Lung (tissue), 16 donors: ENCODE measurements around the gene DCBLD2. TPM values are rescaled to one million over a fixed set of nuclear protein-coding genes. Genes with fewer than 3 reads are reported as not detected.

Source experiments
- ATAC-seq: fragments of 200-7000 bp; cut with Tn5 transposase; one replicate; pipeline ENCODE4 v1.9.1; 2020; ENCODE audit warnings: moderate number of reproducible peaks; ENCODE audit not compliant: insufficient read depth, low FRiP score
- DNase-seq, 3 donors: peaks; one replicate each; pipeline ENCODE4 v3.0.0-alpha.2; 2013 to 2017
- H3K27ac ChIP-seq, 2 donors: one replicate each; pipeline ENCODE4 v1.5.1; 2013; ENCODE audit warnings: mild to moderate bottlenecking in 2 of 2, moderate library complexity in 2 of 2, control low read depth in 1 of 2, inconsistent platforms in 1 of 2, low read depth in 1 of 2, low read length in 1 of 2
- H3K27me3 ChIP-seq, 3 donors: one replicate each; pipeline ENCODE4 v1.5.1; 2013; ENCODE audit warnings: low read length in 2 of 3; ENCODE audit not compliant: control insufficient read depth in 3 of 3, insufficient read depth in 3 of 3
- H3K36me3 ChIP-seq, 4 donors: one replicate each; pipeline ENCODE4 v1.5.1; 2013; ENCODE audit warnings: low read length in 4 of 4, mild to moderate bottlenecking in 1 of 4, moderate library complexity in 1 of 4; ENCODE audit not compliant: control insufficient read depth in 4 of 4, insufficient read depth in 4 of 4
- H3K4me1 ChIP-seq, 5 donors: one replicate each; pipeline ENCODE4 v1.5.1; 2013; ENCODE audit warnings: low read length in 5 of 5, mild to moderate bottlenecking in 2 of 5, moderate library complexity in 1 of 5; ENCODE audit not compliant: control insufficient read depth in 5 of 5, insufficient read depth in 5 of 5
- H3K4me3 ChIP-seq: one replicate; pipeline ENCODE4 v1.5.1; 2013; ENCODE audit warnings: mild to moderate bottlenecking, control low read depth, moderate library complexity
- H3K9ac ChIP-seq, 2 donors: one replicate each; pipeline ENCODE4 v1.5.1; 2013; ENCODE audit warnings: low read length in 2 of 2, control low read depth in 1 of 2; ENCODE audit not compliant: insufficient read depth in 1 of 2
- H3K9me3 ChIP-seq, 4 donors: one replicate each; pipeline ENCODE4 v1.5.1; 2013; ENCODE audit warnings: low read length in 3 of 4, mild to moderate bottlenecking in 1 of 4, moderate library complexity in 1 of 4; ENCODE audit not compliant: control insufficient read depth in 4 of 4, insufficient read depth in 3 of 4
- CTCF ChIP-seq: IDR thresholded peaks from 2 replicates; pipeline ENCODE4 v1.5.1; 2012; ENCODE audit warnings: mild to moderate bottlenecking; ENCODE audit errors: control extremely low read depth, extremely low read depth
- WGBS, 2 donors: extraction: QIAGEN DNeasy Blood & Tissue Kit; methylation state at CpG; one replicate each; pipeline ENCODE4 v1.1.7; 2013; 5-methylcytosine and 5-hydroxymethylcytosine counted together
- long read RNA-seq, 5 donors: transcript quantifications; one replicate each; lab custom pipeline, GENCODE V29; 2026
- polyA plus RNA-seq, 2 donors: library from polyadenylated mRNA; stranded (reverse); fragments of 200-250 nt; gene quantifications; one replicate each; pipeline ENCODE4 v1.2.1, GENCODE V29; 2013
- total RNA-seq, 2 donors: library from RNA; depleted of rRNA in 1 of 2; stranded (reverse); fragments of >200 nt in 1 of 2; gene quantifications; one replicate each; pipeline ENCODE4 v1.2.1, GENCODE V29; 2014 to 2021
- donor health status: control.
- donor health status: control.
- donor health status: Bipolar disorder and iron deficiency.
- donor health status: healthy.
- donor health status: DM: yes; HTN: yes; CAD: no.

DCBLD2 gene, protein sequence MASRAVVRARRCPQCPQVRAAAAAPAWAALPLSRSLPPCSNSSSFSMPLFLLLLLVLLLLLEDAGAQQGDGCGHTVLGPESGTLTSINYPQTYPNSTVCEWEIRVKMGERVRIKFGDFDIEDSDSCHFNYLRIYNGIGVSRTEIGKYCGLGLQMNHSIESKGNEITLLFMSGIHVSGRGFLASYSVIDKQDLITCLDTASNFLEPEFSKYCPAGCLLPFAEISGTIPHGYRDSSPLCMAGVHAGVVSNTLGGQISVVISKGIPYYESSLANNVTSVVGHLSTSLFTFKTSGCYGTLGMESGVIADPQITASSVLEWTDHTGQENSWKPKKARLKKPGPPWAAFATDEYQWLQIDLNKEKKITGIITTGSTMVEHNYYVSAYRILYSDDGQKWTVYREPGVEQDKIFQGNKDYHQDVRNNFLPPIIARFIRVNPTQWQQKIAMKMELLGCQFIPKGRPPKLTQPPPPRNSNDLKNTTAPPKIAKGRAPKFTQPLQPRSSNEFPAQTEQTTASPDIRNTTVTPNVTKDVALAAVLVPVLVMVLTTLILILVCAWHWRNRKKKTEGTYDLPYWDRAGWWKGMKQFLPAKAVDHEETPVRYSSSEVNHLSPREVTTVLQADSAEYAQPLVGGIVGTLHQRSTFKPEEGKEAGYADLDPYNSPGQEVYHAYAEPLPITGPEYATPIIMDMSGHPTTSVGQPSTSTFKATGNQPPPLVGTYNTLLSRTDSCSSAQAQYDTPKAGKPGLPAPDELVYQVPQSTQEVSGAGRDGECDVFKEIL
- total RNA-seq (10 to 100 TPM; 28.0 to 83.8 TPM), polyA plus RNA-seq (1 to 10 TPM; 7.1 to 9.0 TPM)
- long read RNA-seq, donor 1, full-length matches to known transcripts = 6 of 6 reads
- long read RNA-seq, donor 1, partial matches to known transcripts = 0 of 6 reads
- long read RNA-seq, donor 1, other reads (novel, unspliced or antisense) = 0 of 6 reads
- long read RNA-seq, donor 2, partial matches to known transcripts = 15 of 15 reads
- long read RNA-seq, donor 2, other reads (novel, unspliced or antisense) = 0 of 15 reads
- long read RNA-seq, donor 3, full-length matches to known transcripts = 1 of 1 reads
- long read RNA-seq, donor 3, partial matches to known transcripts = 0 of 1 reads
- long read RNA-seq, donor 3, other reads (novel, unspliced or antisense) = 0 of 1 reads
- long read RNA-seq, donor 4 = 0 reads
- long read RNA-seq, donor 5 = 0 reads

DNA sequence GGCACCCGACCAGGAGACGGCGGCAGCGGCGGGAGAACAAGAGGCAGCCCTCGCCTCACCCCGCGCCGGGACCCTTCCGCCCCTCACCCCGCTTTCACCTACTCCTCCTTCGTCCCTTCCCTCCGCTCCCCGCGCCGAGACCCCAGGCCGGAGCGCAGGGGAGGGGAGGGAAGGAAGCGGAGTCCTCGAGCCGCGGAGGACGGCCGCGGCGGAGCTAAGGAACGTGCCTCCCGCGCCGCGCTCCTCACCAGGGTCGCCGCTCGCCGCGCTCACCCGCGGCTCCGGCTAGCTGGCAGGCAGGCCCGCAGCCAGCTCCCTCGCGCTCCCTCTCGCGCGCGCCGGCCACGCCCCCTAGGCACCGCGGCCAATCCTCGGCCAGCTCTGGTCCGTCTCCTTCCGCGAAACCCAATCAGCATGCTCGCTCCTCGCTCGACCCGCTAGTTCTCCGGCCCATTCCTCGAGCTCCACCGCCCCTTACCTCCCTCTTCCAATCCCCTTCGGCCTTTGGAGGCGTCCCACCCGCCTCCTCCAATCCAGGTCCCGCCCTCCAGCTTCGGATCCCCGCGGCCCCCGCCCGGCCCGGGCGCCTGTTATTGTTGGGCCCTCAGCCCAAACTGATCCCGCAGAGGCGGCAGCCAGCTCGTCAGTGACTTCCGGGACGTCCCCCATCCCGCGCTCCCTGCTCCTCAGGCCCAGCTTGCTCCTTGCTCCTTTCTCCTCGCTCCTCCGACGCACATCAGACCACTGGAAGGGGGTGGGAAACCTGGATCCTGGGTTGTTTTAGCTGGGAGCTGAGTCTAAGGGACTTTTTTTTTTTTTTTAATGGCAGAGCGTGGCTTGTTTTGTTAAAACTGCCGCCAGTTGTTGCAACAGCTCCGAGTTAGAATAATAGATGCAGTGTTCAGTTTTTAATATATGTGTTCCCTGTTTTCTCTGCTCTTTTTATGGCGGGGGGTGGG lies at the start of gene DCBLD2:
Gene DCBLD2 (minus strand): TSS at position 304 of the 959 bp plus-strand sequence. CDS start 369 bp downstream, outside the sequence.
- 0 to 1% methylated on average over 59 to 86 of the region's 86 CpGs for WGBS, 2 donors
- Histone ChIP-seq H3K27me3 (no peaks in the 10 kb centered on the region), H3K9me3 (no peaks in the 10 kb centered on the region), H3K27ac (peak within 1 kb of the TSS; percentile 94 to 99), H3K4me1 (peaks cover 0 to 37% (median 13%) of the 10 kb centered on the region in 5 donors), H3K36me3 (no peaks in the 10 kb centered on the region), H3K9ac (peak within 1 kb of the TSS; percentile 56 to 89), H3K4me3 (peak within 1 kb of the TSS; percentile 80)
- peak; percentile 98 for ATAC-seq
- no peak for TF ChIP-seq CTCF
- DNase-seq = peak; percentile 99 to 100 (median 99)

DNA sequence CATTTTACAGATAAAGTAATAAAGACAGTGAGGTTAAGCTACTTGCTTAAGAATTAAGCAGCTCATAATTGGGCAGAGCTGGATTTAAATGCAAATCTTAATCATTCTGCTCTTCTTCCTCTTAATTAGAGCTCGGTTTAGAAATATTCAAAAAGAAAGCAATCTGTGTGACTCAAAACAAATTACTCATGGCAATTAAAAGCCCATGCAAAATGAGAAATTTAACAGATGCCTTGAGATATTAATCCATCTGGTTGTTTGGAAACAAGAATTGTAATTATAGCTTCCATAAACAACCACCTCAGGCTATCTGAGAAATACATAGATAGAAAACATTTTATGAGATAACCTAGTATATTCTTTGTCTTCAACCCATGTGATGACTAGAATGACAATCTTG lies 44.2 kb upstream of the DCBLD2 start:
- Histone ChIP-seq H3K27ac (no peak overlapping the region), H3K36me3 (no peaks in the 10 kb centered on the region), H3K4me1 (peaks cover 0 to 5% (median 3%) of the 10 kb centered on the region in 5 donors), H3K9me3 (no peaks in the 10 kb centered on the region), H3K27me3 (no peaks in the 10 kb centered on the region), H3K9ac (no peak overlapping the region), H3K4me3 (no peak overlapping the region)
- no peak for DNase-seq
- no peak for ATAC-seq
- TF ChIP-seq CTCF = no peak
- 76 to 81% methylated on average over 1 of the region's 1 CpG for WGBS, 2 donors

DNA sequence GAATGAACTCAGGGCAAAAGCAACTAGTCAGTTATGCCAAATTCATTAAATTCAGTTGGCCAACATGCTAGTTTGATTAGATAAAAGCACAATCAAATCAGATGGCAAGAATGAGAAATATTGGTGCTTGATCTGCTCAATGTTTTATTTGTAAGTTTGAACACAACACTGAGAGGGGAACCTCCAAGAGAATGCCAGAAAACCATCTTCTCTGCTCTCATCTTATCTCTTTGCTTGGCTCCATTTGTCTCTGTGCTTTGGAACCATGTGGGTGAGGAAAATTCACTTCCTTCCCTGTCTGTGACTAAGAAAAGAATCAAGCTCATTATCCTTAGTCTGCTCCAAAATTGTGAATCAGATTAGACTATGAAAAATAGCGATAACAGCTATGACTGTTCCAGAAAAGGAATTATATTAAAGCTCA lies 43.6 kb upstream of the DCBLD2 start:
- no peaks in the 10 kb centered on the region for H3K9me3 ChIP-seq
- ATAC-seq (peak; percentile 41), DNase-seq (peak in 2 of 3 donors; percentile 27 to 51)
- H3K9ac ChIP-seq = no peak overlapping the region
- H3K27me3 ChIP-seq = no peaks in the 10 kb centered on the region
- H3K27ac ChIP-seq = no peak overlapping the region
- no peaks in the 10 kb centered on the region for H3K36me3 ChIP-seq
- H3K4me3 ChIP-seq = no peak overlapping the region
- WGBS, 2 donors = 77 to 83% methylated on average over 1 of the region's 1 CpG
- TF ChIP-seq CTCF = no peak
- H3K4me1 ChIP-seq = peaks cover 0 to 5% (median 3%) of the 10 kb centered on the region in 5 donors
